GM18868 (cell line): ENCODE measurements around the gene NF1.
"Not testable (repeated sequence)": the region's sequence is repeated elsewhere in the genome, so short reads cannot be mapped to it uniquely, and the experiment has no call there.

Experiments used
- ATAC-seq: cut with Tn5 transposase; IDR thresholded peaks from one replicate; pipeline ENCODE4 v1.9.1; 2021; ENCODE audit warnings: mild to moderate bottlenecking, moderate library complexity; ENCODE audit not compliant: unreplicated experiment

The NF1 gene

GRCh38 chr17:31289790-31290189, 195.0 kb downstream of the NF1 start:
- no peak for ATAC-seq

DNA sequence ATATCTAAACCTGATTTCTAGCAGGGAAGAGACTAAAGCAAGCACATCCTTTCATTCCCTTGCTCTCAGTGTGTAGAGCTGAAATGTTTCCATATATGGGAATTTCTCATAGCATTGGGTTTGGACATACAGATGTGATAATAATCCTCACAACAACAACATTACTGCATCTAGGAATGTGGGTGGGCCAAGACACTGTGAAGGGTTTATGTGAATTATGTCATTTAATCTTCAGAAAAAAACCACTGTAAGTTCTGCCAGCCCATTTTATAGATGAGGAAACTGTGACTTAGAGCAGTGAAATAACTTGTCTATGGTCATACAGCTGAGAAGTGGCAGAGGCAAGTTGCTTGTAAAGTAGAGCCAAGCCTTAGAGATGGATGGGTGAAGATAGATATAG, 197.0 kb downstream of the NF1 start:
- ATAC-seq = no peak

DNA sequence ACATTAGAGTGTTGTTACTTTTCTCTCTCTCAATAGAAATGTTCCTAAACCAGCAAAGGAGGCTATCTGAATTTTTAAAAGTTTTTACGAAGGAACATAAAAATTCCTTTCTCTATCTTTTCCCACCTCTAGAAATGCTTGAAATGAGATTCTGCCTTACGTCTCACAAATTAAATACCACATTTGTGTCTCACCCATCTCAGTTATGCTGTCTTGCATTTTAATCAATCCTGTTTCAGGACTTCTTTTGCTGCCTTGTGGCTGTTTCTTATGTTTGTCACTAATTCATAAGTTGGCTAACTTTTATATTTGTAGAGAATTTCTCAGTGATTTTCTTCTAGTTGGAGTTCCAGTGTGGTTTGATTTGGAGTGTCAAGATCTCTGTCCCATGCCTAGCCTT, 198.8 kb downstream of the NF1 start:
- no peak for ATAC-seq

DNA sequence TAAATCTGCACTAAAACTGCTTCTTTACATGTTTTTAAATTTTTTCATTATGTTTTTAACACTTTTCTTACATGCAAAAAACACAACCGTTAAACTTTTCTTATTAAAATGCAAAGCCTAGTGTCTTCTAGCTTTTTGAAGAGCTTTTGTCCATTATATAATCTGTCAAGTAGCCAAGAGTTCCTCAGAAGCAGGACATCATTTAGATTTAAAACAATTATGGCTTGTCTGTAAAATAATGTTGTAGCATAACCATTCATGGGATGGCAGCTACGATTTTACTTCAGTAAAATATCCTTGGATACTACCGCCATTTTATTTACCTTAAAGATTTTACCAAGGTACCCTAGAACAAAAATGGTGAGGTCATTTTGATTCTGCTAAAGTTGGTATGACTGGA, 199.5 kb downstream of the NF1 start:
- ATAC-seq = no peak

DNA sequence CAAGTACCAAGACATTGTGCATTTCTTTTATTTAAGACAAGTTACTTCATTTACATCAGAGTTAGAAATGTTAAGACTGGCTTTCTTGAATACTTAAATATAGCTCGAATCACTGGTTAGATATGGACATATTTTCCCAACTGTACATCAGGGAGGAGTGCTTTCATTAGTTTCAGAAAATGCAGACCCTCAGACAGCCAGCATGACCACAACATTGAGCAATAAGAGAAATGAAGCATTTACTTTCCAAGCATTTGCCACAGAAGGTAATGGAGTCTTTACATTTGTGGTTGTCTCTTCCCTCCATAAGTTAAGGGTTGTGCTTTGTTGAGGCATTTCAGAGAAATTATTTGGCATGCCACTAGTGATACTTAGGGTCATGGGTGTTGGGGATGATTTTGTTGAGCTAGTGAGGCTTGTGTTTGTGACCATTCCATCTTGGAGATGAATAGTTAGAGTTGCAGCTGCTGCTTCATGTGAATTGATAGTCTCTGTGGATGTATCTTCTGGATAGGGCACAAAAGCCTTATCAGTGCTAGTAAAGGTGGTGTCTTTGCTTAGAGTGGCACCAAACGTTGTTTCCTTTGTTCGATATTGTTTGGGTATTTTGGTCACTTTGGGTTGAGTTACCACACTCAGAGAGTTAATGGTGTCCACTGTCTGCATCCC, 200.2 kb downstream of the NF1 start:
- no peak for ATAC-seq

DNA sequence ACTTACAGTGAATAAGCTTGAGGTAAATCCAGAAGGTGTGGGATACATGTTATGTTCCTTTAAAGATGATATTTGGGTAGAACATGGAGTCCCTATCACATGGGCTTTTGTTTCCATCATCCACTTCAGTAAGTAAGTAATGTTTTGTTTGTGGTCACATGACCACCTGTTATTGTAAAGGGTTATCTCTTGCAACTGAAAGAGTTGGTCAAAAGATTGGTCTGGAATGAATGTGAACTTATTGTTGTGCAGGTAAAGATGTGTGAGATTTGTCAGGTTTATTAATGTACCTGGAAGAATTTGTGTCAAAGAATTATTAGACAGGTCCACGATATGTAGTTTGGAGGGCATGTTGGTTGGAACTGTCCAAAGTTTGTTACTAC, 200.7 kb downstream of the NF1 start:
- ATAC-seq = no peak

GRCh38 chr17:31296142-31296541, 201.4 kb downstream of the NF1 start:
- no peak for ATAC-seq

DNA sequence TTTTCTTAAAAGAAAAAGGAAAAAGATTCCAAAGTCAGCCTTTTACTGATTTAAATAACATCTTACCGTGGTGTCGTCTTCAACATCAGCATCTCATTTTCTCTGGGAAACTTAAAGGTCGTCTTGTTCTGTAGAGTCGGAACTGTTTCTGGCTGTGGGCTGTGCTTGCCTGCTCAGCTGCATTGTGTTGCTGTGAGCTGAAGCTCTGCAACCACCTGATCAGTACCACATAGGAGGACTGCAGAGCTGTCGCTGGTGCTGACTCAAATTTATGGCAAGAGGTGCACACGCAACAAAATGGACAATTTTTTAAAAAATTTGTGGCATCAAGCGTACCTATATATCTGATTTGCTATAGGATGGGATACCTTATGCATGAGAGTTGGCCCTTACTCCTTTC, 202.3 kb downstream of the NF1 start, which contains the start of gene OMG:
Gene OMG (minus strand): TSS at position 150 of the 400 bp plus-strand sequence. CDS start 908 bp downstream, outside the sequence.
- no peak for ATAC-seq

GRCh38 chr17:31299624-31300023, 204.8 kb downstream of the NF1 start:
- ATAC-seq = no peak

GRCh38 chr17:31307640-31308039, 212.9 kb downstream of the NF1 start:
- ATAC-seq = no peak

- no peak for ATAC-seq
These were observed 213.9 kb downstream of the NF1 start for GRCh38 chr17:31308372-31309334.

- ATAC-seq = no peak
These were observed 214.8 kb downstream of the NF1 start for GRCh38 chr17:31309556-31309955.

DNA sequence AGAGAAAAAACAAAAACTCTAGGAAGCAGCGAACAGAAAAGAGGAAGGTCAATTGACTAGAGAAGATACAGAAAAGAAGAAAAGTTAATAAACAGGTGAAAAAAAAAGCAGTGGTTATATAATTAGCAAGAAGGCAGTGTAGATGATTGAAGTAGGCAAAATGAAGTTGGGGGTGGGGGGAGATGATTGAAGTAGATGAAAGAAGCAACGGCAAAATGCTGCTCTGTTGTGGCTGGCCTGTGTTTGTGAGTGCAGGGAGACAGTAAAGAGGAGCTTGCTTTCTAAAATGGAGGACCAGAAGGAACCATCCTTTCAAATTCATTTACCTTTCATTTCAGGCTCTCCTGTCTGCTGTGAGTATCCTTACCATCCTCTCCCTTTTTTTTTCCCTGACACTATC, 215.5 kb downstream of the NF1 start:
- ATAC-seq = no peak

- ATAC-seq = no peak
These were observed 216.1 kb downstream of the NF1 start for GRCh38 chr17:31310886-31311285.

GRCh38 chr17:31311526-31311925, 216.7 kb downstream of the NF1 start:
- no peak for ATAC-seq

DNA sequence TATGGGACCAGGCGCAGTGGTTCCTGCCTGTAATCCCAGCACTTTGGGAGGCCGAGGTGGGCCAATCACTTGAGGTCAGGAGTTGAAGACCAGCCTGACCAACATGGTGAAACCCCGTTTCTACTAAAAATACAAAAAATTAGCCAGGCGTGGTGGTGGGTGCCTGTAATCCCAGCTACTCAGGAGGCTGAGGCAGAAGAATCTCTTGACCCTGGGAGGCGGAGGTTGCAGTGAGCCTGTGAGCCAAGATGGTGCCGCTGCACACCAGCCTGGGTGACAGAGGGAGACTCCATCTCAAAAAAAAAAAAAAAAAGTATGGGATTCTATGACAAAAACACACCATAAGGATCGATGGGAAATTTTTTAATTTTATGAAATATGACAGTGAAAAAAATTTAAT, 217.4 kb downstream of the NF1 start:
- not testable (repeated sequence) for ATAC-seq

DNA sequence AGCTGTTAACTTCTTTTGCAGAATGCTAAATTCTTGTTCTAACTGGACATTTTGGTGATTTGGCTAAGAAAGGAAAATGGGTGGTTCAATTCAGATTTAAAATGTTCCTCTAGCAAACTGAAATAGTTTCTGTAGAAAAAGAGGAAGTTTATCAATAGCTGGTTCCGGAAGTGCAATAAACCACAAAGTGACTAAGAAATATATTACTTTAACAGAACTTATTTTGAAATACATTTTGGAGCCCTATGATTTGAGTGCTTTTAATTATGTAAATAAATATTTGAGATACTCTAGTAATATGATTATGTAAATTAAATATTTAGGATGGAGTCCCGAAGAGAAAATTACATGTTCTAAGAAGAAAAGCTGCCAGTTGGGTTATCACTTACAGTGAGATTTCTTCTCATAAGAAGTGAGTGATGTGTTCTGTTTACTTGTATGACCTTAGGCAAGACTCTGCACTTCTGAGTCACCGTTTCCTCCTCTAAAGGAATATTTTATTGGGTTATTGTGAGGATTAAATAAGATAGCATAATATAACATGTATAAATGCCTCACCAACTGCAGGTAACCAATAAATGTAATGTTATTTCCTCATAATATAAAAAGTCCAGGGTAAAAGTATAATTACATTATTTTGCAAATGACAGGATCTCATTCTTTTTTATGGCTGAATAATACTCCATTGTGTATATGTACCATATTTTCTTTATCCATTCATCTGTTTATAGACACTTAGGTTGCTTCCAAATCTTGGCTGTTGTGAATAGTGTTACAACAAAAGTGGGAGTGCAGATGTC, 219.4 kb downstream of the NF1 start, which contains the start of gene EVI2B:
Gene EVI2B (minus strand): TSS at position 73 of the 800 bp plus-strand sequence. CDS start 8,445 bp downstream, outside the sequence.
- no peak for ATAC-seq

DNA sequence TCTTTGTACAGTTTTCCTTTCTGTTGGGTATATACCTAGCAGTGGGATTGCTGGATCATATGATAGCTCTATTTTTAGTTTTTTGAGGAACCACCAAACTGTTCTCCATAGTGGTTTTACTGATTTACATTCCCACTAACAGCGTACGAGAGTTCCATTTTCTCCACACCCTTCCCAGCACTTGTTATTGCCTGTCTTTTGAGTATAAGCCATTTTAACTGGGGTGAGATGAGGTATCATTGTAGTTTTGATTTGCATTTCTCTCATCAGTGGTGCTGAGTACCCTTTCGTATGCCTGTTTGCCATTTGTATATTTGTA, 220.0 kb downstream of the NF1 start:
- ATAC-seq = no peak

GRCh38 chr17:31318298-31318801, 223.6 kb downstream of the NF1 start:
- no peak for ATAC-seq

DNA sequence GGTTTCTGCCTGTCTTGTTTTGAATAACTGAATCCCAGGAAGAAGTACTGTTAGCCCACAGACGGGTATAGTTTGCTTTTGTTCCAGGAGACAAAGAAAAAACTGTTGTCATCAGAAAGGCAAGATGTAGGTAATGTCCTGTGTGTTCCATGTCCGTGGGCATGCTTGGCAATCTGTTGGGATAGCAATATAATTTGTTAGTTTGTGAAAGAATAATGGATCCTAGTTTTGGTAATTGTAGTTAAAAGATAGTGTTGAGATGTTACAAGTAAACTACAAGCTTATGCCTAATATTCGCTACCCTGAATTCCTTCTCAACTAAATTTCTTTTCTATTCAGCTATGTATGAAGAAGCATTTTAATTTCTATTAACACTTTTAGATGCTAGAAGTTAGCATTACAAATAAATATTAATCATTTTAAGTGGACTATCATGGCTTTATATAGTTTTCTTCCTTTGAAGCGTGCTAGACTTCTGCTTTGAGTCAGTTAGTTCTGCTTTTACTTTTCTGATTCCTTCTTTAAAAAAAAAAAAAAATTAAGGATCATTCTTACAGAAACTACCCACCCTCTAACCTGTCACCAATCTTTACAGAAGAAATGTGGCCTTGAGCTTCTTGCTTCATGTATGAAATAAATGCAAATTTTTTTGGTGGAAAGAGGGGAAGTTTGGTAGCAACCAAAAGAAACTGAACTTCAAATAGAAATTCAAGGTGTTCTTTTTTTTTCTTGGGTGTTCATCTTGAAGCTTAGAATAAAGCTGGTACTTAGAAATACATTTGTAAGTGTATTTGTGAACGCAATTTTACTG, 224.3 kb downstream of the NF1 start:
- ATAC-seq = no peak
